ENCODE results near the gene EPB41L5.
"Not testable (repeated sequence)": the region's sequence is repeated elsewhere in the genome, so short reads cannot be mapped to it uniquely, and the experiment has no call there.

EPB41L5 gene

DNA sequence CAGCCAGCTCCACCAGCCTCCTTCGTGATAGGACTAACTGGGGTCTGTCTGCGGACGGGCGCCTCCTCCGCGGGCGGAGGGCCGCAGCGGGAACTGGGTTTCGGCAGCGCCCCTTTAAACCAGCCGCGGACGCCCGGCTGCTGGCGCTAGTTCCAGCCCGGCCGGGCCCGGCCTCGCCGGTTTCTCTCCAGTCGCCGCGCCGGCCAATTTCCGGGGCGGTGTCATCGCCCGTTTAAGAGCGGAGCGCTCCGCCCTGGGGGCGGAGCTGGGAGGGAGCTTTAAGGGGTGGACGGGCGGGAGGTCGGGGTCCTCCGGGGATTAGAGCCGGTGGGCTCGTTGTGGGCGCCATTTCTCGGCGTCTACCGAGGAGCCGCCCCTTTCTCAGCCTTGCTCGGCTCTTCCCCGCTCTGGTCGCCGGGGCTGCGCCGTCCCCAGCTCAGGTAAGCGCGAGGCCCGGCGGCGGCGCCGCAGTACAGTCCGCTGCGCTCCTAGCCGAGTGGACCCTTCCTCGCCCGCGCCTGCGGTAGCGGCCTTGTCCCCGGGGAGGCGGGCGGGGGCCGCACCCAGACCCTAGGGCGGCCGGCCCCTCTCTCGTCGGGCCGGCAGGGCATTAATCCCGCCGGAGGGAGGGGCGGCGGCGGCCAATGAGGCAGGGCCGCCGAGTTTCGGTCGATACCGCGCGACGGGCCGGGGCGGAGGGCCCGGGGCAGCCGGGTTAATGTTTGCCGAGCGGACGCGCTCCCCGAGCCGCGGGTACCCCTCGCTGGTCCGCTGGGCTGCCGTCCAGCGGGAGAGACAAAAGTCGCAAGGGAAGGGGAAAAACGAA, at the start of gene EPB41L5:
EPB41L5 (plus strand) TSS at position 307 of the 826 bp plus-strand sequence. CDS start 6,008 bp downstream, outside the sequence.
- DNase-seq = peak; percentile 92

- DNase-seq = no peak
These were observed 31.0 kb upstream of the EPB41L5 start for GRCh38 chr2:119981896-119982295.

DNA sequence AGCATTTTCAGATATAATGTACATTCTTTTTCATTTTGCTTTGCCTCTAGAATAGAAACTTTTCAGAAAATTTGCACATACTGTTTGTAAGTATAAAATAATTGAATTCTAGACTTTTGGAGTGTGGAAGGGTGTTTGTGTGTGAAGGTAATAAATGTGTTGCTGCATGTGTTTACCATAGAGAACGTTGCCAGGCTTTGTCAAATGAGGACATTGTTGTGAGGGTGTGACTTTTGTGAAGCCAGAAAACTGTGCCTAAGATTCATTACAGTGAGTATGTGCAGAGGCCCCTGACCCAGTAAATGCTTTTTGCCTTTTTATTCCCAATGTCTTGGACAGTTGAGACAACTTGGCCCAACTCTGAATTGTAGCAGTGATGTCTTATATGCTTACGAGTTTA, 30.4 kb upstream of the EPB41L5 start:
- no peak for DNase-seq

- DNase-seq = no peak
These were observed 29.8 kb upstream of the EPB41L5 start for GRCh38 chr2:119983108-119983507.

- no peak for DNase-seq
These were observed 16.7 kb upstream of the EPB41L5 start for GRCh38 chr2:119996148-119996547.

DNA sequence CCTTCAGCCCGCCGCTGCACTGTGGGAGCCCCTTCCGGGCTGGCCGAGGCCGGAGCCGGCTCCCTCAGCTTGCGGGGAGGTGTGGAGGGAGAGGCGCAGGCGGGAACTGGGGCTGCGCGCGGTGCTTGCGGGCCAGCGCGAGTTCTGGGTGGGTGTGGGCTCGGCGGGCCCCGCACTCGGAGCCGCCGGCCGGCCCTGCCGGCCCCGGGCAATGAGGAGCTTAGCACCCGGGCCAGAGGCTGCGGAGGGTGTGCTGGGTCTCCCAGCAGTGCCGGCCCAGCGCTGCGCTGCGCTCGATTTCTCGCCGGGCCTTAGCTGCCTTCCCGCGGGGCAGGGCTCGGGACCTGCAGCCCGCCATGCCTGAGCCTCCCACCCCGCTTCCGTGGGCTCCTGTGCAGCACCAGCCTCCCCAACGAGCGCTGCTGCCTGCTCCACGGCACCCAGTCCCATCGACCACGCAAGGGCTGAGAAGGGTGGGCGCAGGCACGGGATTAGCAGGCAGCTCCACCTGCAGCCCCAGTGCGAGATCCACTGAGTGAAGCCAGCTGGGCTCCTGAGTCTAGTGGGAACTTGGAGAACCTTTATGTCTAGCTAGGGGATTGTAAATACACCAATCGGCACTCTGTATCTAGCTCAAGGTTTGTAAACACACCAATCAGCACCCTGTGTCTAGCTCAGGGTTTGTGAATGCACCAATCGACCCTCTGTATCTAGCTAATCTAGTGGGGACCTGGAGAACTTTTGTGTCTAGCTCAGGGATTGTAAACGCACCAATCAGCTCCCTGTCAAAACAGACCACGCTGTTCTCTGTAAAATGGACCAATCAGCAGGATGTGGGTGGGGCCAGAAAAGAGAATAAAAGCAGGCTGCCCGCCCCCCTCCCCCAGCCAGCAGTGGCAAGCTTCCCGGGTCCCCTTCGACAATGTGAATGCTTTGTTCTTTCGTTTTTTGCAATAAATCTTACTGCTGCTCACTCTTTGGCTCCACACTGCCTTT, 15.7 kb upstream of the EPB41L5 start:
- DNase-seq = not testable (repeated sequence)

- DNase-seq = no peak
These were observed 11.4 kb upstream of the EPB41L5 start for GRCh38 chr2:120001471-120001870.

- no peak for DNase-seq
These were observed 8.6 kb upstream of the EPB41L5 start for GRCh38 chr2:120004254-120004653.

DNA sequence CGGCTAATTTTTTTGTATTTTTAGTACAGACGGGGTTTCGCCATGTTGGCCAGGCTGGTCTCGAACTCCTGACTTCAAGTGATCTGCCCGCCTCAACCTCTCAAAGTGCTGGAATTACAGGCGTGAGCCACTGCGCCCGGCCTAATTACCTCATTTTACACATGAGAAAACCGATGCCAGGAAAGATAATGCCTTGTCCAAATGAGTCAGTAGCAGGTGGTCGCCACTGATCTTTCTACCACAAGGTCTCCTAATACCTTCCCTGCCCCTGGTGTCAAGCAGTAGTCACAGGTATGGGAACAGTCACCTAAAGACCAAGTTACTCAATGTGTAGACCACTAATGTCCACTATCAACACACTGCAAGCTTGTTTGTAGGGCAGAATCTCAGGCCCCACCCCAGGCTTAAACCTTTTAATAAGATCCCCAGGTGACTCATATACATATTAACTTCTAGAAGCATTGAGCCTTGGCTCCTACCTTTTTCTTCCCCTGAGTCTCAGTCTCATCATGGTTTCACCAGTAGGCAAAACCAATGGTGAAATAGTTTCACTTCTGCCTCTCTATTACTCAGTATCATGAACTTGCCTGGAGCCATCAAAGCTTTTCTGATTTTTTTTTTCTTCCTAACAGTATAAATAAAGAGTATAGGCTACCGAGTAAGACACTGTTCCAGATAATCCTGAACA, 6.9 kb upstream of the EPB41L5 start:
- no peak for DNase-seq

- DNase-seq = no peak
These were observed 5.0 kb upstream of the EPB41L5 start for GRCh38 chr2:120007851-120008250.

GRCh38 chr2:120012363-120012762, 514 bp upstream of the EPB41L5 start:
- DNase-seq = no peak

GRCh38 chr2:120013597-120014223, 833 bp downstream of the EPB41L5 start:
- DNase-seq = no peak

GRCh38 chr2:120014226-120014980, 1.5 kb downstream of the EPB41L5 start:
- DNase-seq = no peak

DNA sequence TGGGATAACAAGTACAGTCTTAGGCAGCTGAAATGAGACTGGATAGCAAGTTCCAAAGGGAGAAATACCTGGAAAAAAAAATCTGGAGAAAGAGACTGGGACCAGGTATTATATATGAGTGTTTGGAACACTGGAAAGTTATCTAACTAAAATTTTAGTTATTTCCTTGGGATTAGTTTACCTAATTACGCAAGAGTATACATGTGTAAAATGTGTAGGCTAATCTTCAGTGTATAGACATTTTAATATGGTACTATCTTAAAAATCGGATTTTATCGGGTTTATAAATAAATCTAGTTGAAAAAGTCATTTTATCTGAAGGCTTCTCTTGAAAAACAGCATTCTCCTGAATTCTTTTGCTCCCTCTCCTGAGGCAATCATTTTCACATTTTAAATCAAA, 3.9 kb downstream of the EPB41L5 start:
- no peak for DNase-seq

GRCh38 chr2:120017201-120017600, 4.3 kb downstream of the EPB41L5 start:
- DNase-seq = no peak

DNA sequence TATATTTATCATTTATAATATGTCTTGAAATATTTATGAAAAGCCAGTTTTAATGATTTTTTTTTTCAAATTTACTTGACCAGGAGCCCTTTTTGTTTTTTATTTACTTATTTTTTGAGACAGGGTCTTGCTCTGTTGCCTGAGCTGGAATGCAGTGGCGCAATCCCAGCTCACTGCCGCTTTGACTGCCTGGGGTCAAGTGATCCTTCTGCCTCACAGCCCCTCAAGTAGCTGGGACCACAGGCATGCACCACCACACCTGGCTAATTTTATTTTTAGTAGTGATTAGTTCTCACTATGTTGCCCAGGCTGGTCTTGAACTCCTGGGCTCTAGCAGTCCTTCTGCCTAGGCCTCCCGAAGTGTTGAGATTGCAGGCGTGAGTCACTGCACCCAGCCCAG, 5.7 kb downstream of the EPB41L5 start:
- no peak for DNase-seq

DNA sequence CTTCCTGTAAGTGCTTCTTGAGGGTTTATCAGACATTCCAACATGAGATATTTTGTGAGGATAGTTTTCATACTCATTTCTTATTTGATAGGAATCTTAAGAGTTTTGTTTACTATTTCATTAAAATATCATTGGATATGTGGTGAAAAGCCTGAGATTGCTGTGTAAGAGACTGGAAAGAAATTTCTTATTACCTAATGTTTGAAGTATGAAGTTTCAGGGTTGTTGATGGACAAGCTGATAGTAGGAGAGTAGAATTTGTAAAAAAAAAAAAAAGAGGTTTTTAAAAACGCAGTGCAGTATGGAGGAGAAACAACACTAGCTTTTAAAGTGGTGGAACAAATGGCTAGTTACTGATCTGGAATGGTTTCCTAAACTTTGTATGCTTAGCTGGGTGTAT, 7.7 kb downstream of the EPB41L5 start:
- DNase-seq = no peak

- DNase-seq = not testable (repeated sequence)
These were observed 9.6 kb downstream of the EPB41L5 start for GRCh38 chr2:120022505-120022904.

DNA sequence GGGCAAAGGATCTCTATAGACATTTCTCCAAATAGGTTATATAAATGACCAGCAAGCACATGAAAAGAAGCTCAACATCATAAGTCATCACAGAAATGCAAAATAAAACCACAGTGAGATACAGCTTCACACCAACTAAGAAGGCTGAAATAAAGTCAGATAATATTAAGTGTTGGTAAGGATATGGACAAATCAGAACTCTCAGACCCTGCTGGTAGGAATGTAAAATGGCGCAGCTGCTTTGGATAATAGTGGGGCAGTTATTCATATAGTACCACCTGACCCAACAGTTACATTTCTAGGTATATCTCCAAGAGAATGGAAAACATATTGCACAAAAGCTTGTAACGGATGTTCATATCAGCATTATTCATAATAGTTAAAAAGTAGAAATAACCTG, 14.0 kb downstream of the EPB41L5 start:
- DNase-seq = no peak

DNA sequence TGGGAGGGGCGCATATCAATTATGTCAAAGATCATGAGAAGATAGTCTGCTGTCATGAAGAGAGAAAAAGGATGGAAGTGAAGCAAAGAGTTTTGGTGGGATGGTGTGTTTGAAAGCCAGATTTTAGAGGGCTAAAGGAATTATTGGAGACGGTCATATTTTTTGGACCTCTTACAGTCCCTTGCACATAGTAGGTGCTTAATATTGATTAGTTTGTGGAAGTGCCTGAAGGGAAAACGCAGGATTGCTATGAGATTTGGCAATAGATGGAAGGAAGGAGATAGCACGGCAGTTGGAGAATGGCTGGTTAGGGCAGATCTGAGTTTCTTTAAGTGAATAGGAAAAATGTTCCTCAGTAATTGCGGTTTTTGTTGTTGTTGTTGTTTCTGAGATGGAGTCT, 15.9 kb downstream of the EPB41L5 start:
- DNase-seq = no peak
